Osteoblast (primary cell): ENCODE results near the gene TMCC1. TPM values are rescaled to one million over a fixed set of nuclear protein-coding genes. Genes with fewer than 3 reads are reported as not detected.
"Not testable (repeated sequence)": the region's sequence is repeated elsewhere in the genome, so short reads cannot be mapped to it uniquely, and the experiment has no call there.

Source experiments
- DNase-seq: peaks from one replicate; pipeline ENCODE4 v3.0.0; 2011; ENCODE audit warnings: low spot score, mixed read lengths; ENCODE audit not compliant: insufficient read length; ENCODE audit errors: missing footprints
- H2AFZ ChIP-seq: 2 replicates; pipeline ENCODE4 v1.6.0; 2011; ENCODE audit warnings: mild to moderate bottlenecking, low read length
- H3K27ac ChIP-seq: 2 replicates; pipeline ENCODE4 v1.5.1; 2011; ENCODE audit warnings: mild to moderate bottlenecking, low read depth, low read length, moderate library complexity
- H3K27me3 ChIP-seq: 2 replicates; pipeline ENCODE4 v1.6.0; 2012; ENCODE audit warnings: mild to moderate bottlenecking, control low read depth, inconsistent platforms, low read length, moderate library complexity; ENCODE audit not compliant: insufficient read depth
- H3K36me3 ChIP-seq: 2 replicates; pipeline ENCODE4 v1.5.1; 2011; ENCODE audit warnings: mild to moderate bottlenecking, low read length, control low read depth, moderate library complexity; ENCODE audit not compliant: insufficient read depth
- H3K4me1 ChIP-seq: 2 replicates; pipeline ENCODE4 v1.5.1; 2011; ENCODE audit warnings: mild to moderate bottlenecking, low read length, control low read depth, moderate library complexity; ENCODE audit not compliant: insufficient read depth
- H3K4me2 ChIP-seq: 2 replicates; pipeline ENCODE4 v1.6.0; 2011; ENCODE audit warnings: mild to moderate bottlenecking, low read length; ENCODE audit not compliant: insufficient read depth
- H3K4me3 ChIP-seq: fragments of 200-600 bp; sonication (generic); 3 replicates; pipeline ENCODE4 v1.5.1; 2012; ENCODE audit warnings: mild to moderate bottlenecking, low read length, inconsistent platforms; ENCODE audit not compliant: insufficient read depth
- H3K79me2 ChIP-seq: 2 replicates; pipeline ENCODE4 v1.6.0; 2012; ENCODE audit warnings: mild to moderate bottlenecking, low read length, control low read depth, inconsistent platforms; ENCODE audit not compliant: insufficient read depth
- H3K9me3 ChIP-seq: 2 replicates; pipeline ENCODE4 v1.5.1; 2011; ENCODE audit warnings: low read depth, low read length, control low read depth
- H4K20me1 ChIP-seq: 2 replicates; pipeline ENCODE4 v1.6.0; 2012; ENCODE audit warnings: mild to moderate bottlenecking, low read length, control low read depth; ENCODE audit not compliant: insufficient read depth
- CTCF ChIP-seq: IDR thresholded peaks from 2 replicates; pipeline ENCODE4 v1.5.1; 2011; ENCODE audit warnings: mild to moderate bottlenecking, low read depth, low read length, moderate library complexity; ENCODE audit errors: extremely low read depth
- total RNA-seq: library from RNA; depleted of rRNA; stranded (reverse); fragments of >200 nt; gene quantifications from 2 replicates; pipeline ENCODE4 v1.2.3, GENCODE V29; 2012

TMCC1 gene
- total RNA-seq, 1 donor = 17.4 TPM

- Histone ChIP-seq H3K9me3 (no peaks in the 10 kb centered on the region), H3K27me3 (no peaks in the 10 kb centered on the region), H3K27ac (no peak overlapping the region), H4K20me1 (no peaks in the 10 kb centered on the region), H3K79me2 (no peaks in the 10 kb centered on the region), H3K4me3 (no peak overlapping the region), H3K4me1 (no peaks in the 10 kb centered on the region), H3K4me2 (no peak overlapping the region), H3K36me3 (no peaks in the 10 kb centered on the region), H2AFZ (no peak overlapping the region)
- no peak for TF ChIP-seq CTCF
- no peak for DNase-seq
Measured at GRCh38 chr3:129699612-129700011, 193.9 kb downstream of the TMCC1 start.

- no peak for TF ChIP-seq CTCF
- no peak overlapping the region for H3K4me2 ChIP-seq
- no peak for DNase-seq
Measured at GRCh38 chr3:129699199-129699598, 194.3 kb downstream of the TMCC1 start.

GRCh38 chr3:129697229-129697969, 196.1 kb downstream of the TMCC1 start:
- Histone ChIP-seq H3K27ac (no peak overlapping the region), H3K4me1 (no peaks in the 10 kb centered on the region), H4K20me1 (peaks cover 5% of the 10 kb centered on the region), H3K4me2 (no peak overlapping the region), H3K36me3 (no peaks in the 10 kb centered on the region), H2AFZ (no peak overlapping the region), H3K79me2 (no peaks in the 10 kb centered on the region), H3K27me3 (no peaks in the 10 kb centered on the region), H3K4me3 (no peak overlapping the region), H3K9me3 (no peaks in the 10 kb centered on the region)
- DNase-seq = no peak
- TF ChIP-seq CTCF = no peak

More at GRCh38 chr3:129699199-129699598, 194.3 kb downstream of the TMCC1 start:
- Histone ChIP-seq H3K4me1 (no peaks in the 10 kb centered on the region), H3K79me2 (no peaks in the 10 kb centered on the region), H3K9me3 (no peaks in the 10 kb centered on the region), H3K36me3 (no peaks in the 10 kb centered on the region), H3K27ac (no peak overlapping the region), H3K4me3 (no peak overlapping the region), H4K20me1 (peaks cover 4% of the 10 kb centered on the region), H3K27me3 (no peaks in the 10 kb centered on the region), H2AFZ (no peak overlapping the region)

- H3K4me3 ChIP-seq, H3K27ac ChIP-seq, H3K4me1 ChIP-seq, H2AFZ ChIP-seq, H3K27me3 ChIP-seq, H3K79me2 ChIP-seq, H3K9me3 ChIP-seq, H3K4me2 ChIP-seq, DNase-seq, H3K36me3 ChIP-seq, H4K20me1 ChIP-seq: not testable (repeated sequence)
Measured at GRCh38 chr3:129696430-129696829, 197.1 kb downstream of the TMCC1 start.
